Astrocyte of the spinal cord (primary cell): ENCODE data around the gene ZBTB8A.
"Not testable (repeated sequence)": the region's sequence is repeated elsewhere in the genome, so short reads cannot be mapped to it uniquely, and the experiment has no call there.

Experiments used
- DNase-seq: peaks from one replicate; pipeline ENCODE4 v3.0.0; 2011; ENCODE audit warnings: low read depth, low spot score
- H3K4me3 ChIP-seq: 2 replicates; pipeline ENCODE4 v1.5.1; 2011; ENCODE audit warnings: low read depth, mild to moderate bottlenecking, low read length, moderate library complexity
- CTCF ChIP-seq: IDR thresholded peaks from 2 replicates; pipeline ENCODE4 v1.5.1; 2012; ENCODE audit warnings: low read depth, mild to moderate bottlenecking, low read length, inconsistent platforms
- in situ Hi-C: cut with HindIII; loops from 2 replicates; pipeline ENCODE4 v1.10.0; 2017; ENCODE audit warnings: low sequenced_read_pairs

The ZBTB8A gene

DNA sequence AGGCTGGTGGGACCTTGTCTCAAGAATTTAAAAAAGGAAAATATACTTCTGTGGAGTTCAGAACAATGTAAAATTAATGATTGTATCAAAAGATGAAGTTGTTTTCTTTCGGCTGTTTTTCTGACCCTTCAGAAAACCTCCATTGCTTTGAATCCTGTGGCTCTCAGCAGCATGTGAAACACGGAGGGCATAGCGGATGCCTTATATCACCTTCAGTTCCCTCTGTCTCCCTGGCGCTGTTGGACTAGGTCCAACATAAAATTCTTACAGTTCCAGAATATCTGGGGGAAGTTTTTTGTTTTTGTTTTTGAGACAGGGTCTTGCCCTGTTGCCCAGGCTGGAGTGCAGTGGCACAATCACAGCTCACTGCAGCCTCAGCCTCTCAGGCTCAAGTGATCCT is 7.4 kb downstream of the ZBTB8A start:
- in situ Hi-C loops: no loop called here
- no peak overlapping the region for H3K4me3 ChIP-seq
- no peak for DNase-seq
- no peak for TF ChIP-seq CTCF

GRCh38 chr1:32549616-32550015 is 10.4 kb downstream of the ZBTB8A start:
- in situ Hi-C loops: no loop called here
- no peak overlapping the region for H3K4me3 ChIP-seq

GRCh38 chr1:32554288-32554687 is 15.1 kb downstream of the ZBTB8A start:
- H3K4me3 ChIP-seq: no peak overlapping the region
- in situ Hi-C loops: no loop called here
- TF ChIP-seq CTCF: no peak
- DNase-seq: no peak

More at GRCh38 chr1:32549616-32550015, 10.4 kb downstream of the ZBTB8A start:
- no peak for TF ChIP-seq CTCF
- no peak for DNase-seq

GRCh38 chr1:32557035-32557434 is 17.8 kb downstream of the ZBTB8A start:
- H3K4me3 ChIP-seq, DNase-seq, in situ Hi-C loops: not testable (repeated sequence)

- no peak for TF ChIP-seq CTCF
- in situ Hi-C loops: no loop called here
- no peak for DNase-seq
- H3K4me3 ChIP-seq: no peak overlapping the region
These were observed 18.6 kb downstream of the ZBTB8A start for GRCh38 chr1:32557812-32558211.

DNA sequence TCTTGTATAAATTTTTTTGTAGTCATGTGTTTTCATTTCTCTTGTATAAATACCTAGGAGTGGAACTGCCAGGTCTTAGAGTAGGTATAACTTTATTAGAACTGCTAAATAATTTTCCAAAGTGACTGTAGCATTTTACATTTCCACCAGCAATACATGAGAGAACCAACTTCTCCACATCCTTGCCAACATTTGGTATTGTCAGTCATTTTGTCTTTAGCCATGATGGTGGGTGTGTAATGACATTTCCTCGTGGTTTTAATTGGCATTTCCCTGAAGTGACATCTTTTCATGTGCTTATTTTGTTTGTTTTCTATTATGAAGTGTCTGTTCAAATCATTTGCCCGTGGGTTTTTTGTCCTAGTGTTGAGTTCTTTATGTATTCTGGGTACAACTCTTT is 29.7 kb downstream of the ZBTB8A start:
- in situ Hi-C loops: no loop called here
- TF ChIP-seq CTCF: no peak
- no peak for DNase-seq
- H3K4me3 ChIP-seq: no peak overlapping the region

GRCh38 chr1:32580348-32581017 is 41.3 kb downstream of the ZBTB8A start:
- no peak for TF ChIP-seq CTCF
- no peak for DNase-seq
- no peak overlapping the region for H3K4me3 ChIP-seq
- in situ Hi-C loops: no loop called here
